Activated CD8-positive, alpha-beta T cell treated with anti-CD3 and anti-CD28 coated beads, Interleukin-2, amount 10 ng/mL, durations not matched to agents 7 days and 5 days (primary cell): ENCODE data around the gene LRRC2. TPM values are rescaled to one million over a fixed set of nuclear protein-coding genes. Genes with fewer than 3 reads are reported as not detected.
"Not testable (repeated sequence)": the region's sequence is repeated elsewhere in the genome, so short reads cannot be mapped to it uniquely, and the experiment has no call there.

Source experiments
- ATAC-seq: fragments of 150-1000 bp; cut with Tn5 transposase; one replicate; pipeline ENCODE4 v1.10.0; 2021; ENCODE audit warnings: moderate library complexity
- CTCF ChIA-PET: fragments of 350-600 bp; sonication (Branson Sonifier 250); formaldehyde crosslinking; loops from one replicate; lab custom pipeline; 2021; ENCODE audit warnings: antibody characterized with exemption; lab: Charles Lee
- POLR2A ChIA-PET: fragments of 350-600 bp; sonication (Branson Sonifier 250); formaldehyde crosslinking; loops from one replicate; lab custom pipeline; 2021; ENCODE audit warnings: antibody characterized with exemption; lab: Charles Lee
- DNase-seq: peaks from one replicate; pipeline ENCODE4 v3.0.0-alpha.2; 2020
- H3K27ac Mint-ChIP-seq: one replicate; pipeline ENCODE4 v1.8.0; 2021; ENCODE audit warnings: mild to moderate bottlenecking, mixed read lengths
- H3K27me3 Mint-ChIP-seq: one replicate; pipeline ENCODE4 v1.8.0; 2021; ENCODE audit warnings: low read depth, mixed read lengths
- H3K36me3 Mint-ChIP-seq: one replicate; pipeline ENCODE4 v1.8.0; 2021; ENCODE audit warnings: low read depth, mixed read lengths
- H3K4me1 Mint-ChIP-seq: one replicate; pipeline ENCODE4 v1.8.0; 2021; ENCODE audit warnings: low read depth, mixed read lengths
- H3K4me3 Mint-ChIP-seq: one replicate; pipeline ENCODE4 v1.8.0; 2021; ENCODE audit warnings: mild to moderate bottlenecking, mixed read lengths
- H3K9me3 Mint-ChIP-seq: one replicate; pipeline ENCODE4 v1.8.0; 2022; ENCODE audit warnings: mixed read lengths; ENCODE audit not compliant: insufficient read depth
- total RNA-seq, 2 experiments: library from RNA; stranded (reverse); gene quantifications; one replicate each; pipeline ENCODE4 v1.2.3, GENCODE V29; 2021

Gene LRRC2
- total RNA-seq, 2 experiments from 2014 or later: 0.11 TPM; not detected in 1

DNA sequence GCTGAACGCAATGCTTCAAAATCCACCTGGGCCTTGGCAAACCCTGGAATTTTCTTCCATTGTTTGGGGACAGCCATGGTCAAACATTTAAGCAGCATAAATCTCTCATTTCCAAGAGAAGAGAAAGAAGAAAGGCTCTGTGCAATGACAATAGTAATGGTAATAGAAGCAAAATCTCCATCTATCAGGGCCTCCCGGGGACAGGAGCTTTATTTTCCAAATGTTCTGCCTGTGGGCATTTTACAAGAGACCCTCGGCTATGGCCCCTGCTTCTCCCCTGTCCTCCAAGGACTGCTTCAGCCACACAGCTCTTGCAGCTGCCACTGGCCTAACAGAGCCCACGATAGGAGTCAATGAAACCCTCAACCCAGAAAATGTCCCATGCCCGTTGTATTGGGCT is 33.5 kb upstream of the LRRC2 start:
- Mint-ChIP-seq H3K27ac (no peak overlapping the region), H3K36me3 (no peaks in the 10 kb centered on the region), H3K4me1 (no peaks in the 10 kb centered on the region), H3K27me3 (peaks cover 7% of the 10 kb centered on the region), H3K4me3 (no peak overlapping the region), H3K9me3 (no peaks in the 10 kb centered on the region)
- ATAC-seq (no peak), DNase-seq (no peak)
- ChIA-PET CTCF (interaction anchor here (1.0 kb wide), 1 partner anchor 111 kb away, joined by 6 read pairs; no protein-coding TSS in a partner anchor), POLR2A (no interaction called here)

- no peak for DNase-seq
- Mint-ChIP-seq H3K9me3 (no peaks in the 10 kb centered on the region), H3K27ac (no peak overlapping the region), H3K4me1 (no peaks in the 10 kb centered on the region), H3K36me3 (no peaks in the 10 kb centered on the region), H3K27me3 (peaks cover 21% of the 10 kb centered on the region), H3K4me3 (no peak overlapping the region)
- CTCF ChIA-PET: no interaction called here
- no peak for ATAC-seq
- POLR2A ChIA-PET: no interaction called here
These were observed 29.8 kb upstream of the LRRC2 start for GRCh38 chr3:46595819-46596314.

GRCh38 chr3:46594723-46595122 is 28.6 kb upstream of the LRRC2 start:
- H3K36me3 Mint-ChIP-seq: no peaks in the 10 kb centered on the region
- no peak for ATAC-seq
- no peak overlapping the region for H3K4me3 Mint-ChIP-seq
- peaks cover 21% of the 10 kb centered on the region for H3K27me3 Mint-ChIP-seq
- ChIA-PET CTCF (interaction anchor here (4.0 kb wide), 1 partner anchor 106 kb away, joined by 15 read pairs; no protein-coding TSS in a partner anchor), POLR2A (no interaction called here)
- peaks cover 2% of the 10 kb centered on the region for H3K4me1 Mint-ChIP-seq
- DNase-seq: no peak
- no peak overlapping the region for H3K27ac Mint-ChIP-seq
- H3K9me3 Mint-ChIP-seq: no peaks in the 10 kb centered on the region

GRCh38 chr3:46593979-46594378 is 27.9 kb upstream of the LRRC2 start:
- Mint-ChIP-seq H3K9me3 (no peaks in the 10 kb centered on the region), H3K4me3 (no peak overlapping the region)
- CTCF ChIA-PET: interaction anchor here (1.2 to 4.0 kb wide), 2 partner anchors 36 to 105 kb away, joined by 4 to 15 read pairs; no protein-coding TSS in a partner anchor

GRCh38 chr3:46593274-46593862 is 27.3 kb upstream of the LRRC2 start:
- peaks cover 21% of the 10 kb centered on the region for H3K27me3 Mint-ChIP-seq
- CTCF ChIA-PET: interaction anchor here (1.2 to 4.0 kb wide), 2 partner anchors 36 to 105 kb away, joined by 4 to 15 read pairs; no protein-coding TSS in a partner anchor
- no peak for ATAC-seq
- no peaks in the 10 kb centered on the region for H3K9me3 Mint-ChIP-seq
- POLR2A ChIA-PET: no interaction called here
- peaks cover 6% of the 10 kb centered on the region for H3K4me1 Mint-ChIP-seq
- H3K36me3 Mint-ChIP-seq: no peaks in the 10 kb centered on the region
- no peak overlapping the region for H3K4me3 Mint-ChIP-seq
- H3K27ac Mint-ChIP-seq: no peak overlapping the region
- no peak for DNase-seq

More at GRCh38 chr3:46593979-46594378, 27.9 kb upstream of the LRRC2 start:
- peaks cover 5% of the 10 kb centered on the region for H3K4me1 Mint-ChIP-seq
- H3K27ac Mint-ChIP-seq: no peak overlapping the region
- H3K36me3 Mint-ChIP-seq: no peaks in the 10 kb centered on the region
- DNase-seq (no peak), ATAC-seq (no peak)
- peaks cover 21% of the 10 kb centered on the region for H3K27me3 Mint-ChIP-seq
- POLR2A ChIA-PET: no interaction called here

GRCh38 chr3:46587268-46587667 is 21.2 kb upstream of the LRRC2 start:
- CTCF ChIA-PET: interaction anchor here (1.5 to 4.7 kb wide), 2 partner anchors 42 to 98 kb away, joined by 5 to 31 read pairs; no protein-coding TSS in a partner anchor
- H3K36me3 Mint-ChIP-seq, ATAC-seq, H3K4me1 Mint-ChIP-seq, H3K9me3 Mint-ChIP-seq, H3K4me3 Mint-ChIP-seq, DNase-seq, H3K27ac Mint-ChIP-seq, POLR2A ChIA-PET: not testable (repeated sequence)
- peaks cover 10% of the 10 kb centered on the region for H3K27me3 Mint-ChIP-seq

DNA sequence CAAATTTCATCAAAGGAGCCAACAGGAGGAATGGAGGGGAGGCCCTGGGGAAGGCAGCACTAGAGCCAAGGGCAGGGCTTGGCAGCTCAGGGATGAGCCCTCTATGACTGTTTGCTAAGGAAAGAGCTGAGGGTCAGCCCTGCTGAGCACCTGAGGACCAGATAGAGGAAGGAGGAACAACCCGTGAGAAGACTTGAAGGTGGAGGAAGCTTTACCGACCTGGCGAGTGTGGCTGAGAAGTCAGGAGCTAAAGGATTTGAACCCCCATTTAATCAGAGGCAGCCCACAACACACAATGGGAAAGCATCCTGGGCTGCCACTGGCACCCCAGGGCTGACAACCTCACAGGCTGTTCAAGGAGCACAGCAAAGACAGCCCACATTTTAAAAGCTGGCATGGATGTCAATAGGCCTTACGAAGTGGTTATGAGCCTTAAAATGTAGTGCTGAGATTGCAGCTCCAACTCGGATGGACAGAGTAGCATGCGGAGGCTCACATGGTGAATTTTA is 20.7 kb upstream of the LRRC2 start:
- Mint-ChIP-seq H3K36me3 (no peaks in the 10 kb centered on the region), H3K27ac (no peak overlapping the region), H3K4me3 (no peak overlapping the region), H3K4me1 (peaks cover 6% of the 10 kb centered on the region), H3K27me3 (peaks cover 7% of the 10 kb centered on the region), H3K9me3 (no peaks in the 10 kb centered on the region)
- POLR2A ChIA-PET: no interaction called here
- DNase-seq (no peak), ATAC-seq (no peak)
- CTCF ChIA-PET: interaction anchor here (1.0 to 4.7 kb wide), 3 partner anchors 28 to 98 kb away, joined by 3 to 31 read pairs (median 5); no protein-coding TSS in a partner anchor

- Mint-ChIP-seq H3K27me3 (peaks cover 7% of the 10 kb centered on the region), H3K27ac (no peak overlapping the region), H3K4me1 (peaks cover 6% of the 10 kb centered on the region), H3K36me3 (no peaks in the 10 kb centered on the region), H3K9me3 (no peaks in the 10 kb centered on the region), H3K4me3 (no peak overlapping the region)
- ChIA-PET CTCF (interaction anchor here (1.0 to 4.7 kb wide), 3 partner anchors 27 to 97 kb away, joined by 3 to 31 read pairs (median 5); no protein-coding TSS in a partner anchor), POLR2A (no interaction called here)
- ATAC-seq (no peak), DNase-seq (no peak)
These were observed 19.9 kb upstream of the LRRC2 start for GRCh38 chr3:46585799-46586693.

GRCh38 chr3:46584598-46585467 is 18.7 kb upstream of the LRRC2 start:
- POLR2A ChIA-PET: no interaction called here

DNA sequence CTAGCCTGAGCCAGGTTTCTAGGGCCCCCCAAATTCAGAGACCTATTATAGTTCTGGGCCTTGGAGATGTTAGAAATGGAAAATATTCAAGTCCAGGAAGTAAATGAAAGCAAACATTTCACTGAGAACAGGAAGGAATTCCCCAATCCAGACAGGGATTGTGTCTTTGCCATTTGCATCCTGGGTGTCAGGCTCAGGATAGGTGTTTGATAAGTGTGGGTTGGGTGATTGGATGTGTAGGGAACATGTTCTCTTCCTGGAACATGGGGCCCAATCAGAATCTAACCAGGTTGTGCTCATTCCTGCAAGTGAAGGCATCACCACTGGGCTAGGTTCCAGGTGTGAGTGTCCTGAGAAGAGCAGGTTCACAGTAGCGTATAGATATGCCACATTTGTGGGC is 14.6 kb upstream of the LRRC2 start:
- Mint-ChIP-seq H3K27me3 (peaks cover 4% of the 10 kb centered on the region), H3K4me1 (peaks cover 4% of the 10 kb centered on the region), H3K9me3 (no peaks in the 10 kb centered on the region), H3K27ac (no peak overlapping the region), H3K4me3 (no peak overlapping the region), H3K36me3 (no peaks in the 10 kb centered on the region)
- CTCF ChIA-PET: no interaction called here
- ATAC-seq (no peak), DNase-seq (no peak)
- POLR2A ChIA-PET: no interaction called here

More at GRCh38 chr3:46584598-46585467, 18.7 kb upstream of the LRRC2 start:
- CTCF ChIA-PET: interaction anchor here (1.6 to 4.7 kb wide), 3 partner anchors 27 to 96 kb away, joined by 5 to 31 read pairs (median 6); no protein-coding TSS in a partner anchor
- no peak for ATAC-seq
- H3K36me3 Mint-ChIP-seq: no peaks in the 10 kb centered on the region
- H3K4me3 Mint-ChIP-seq: no peak overlapping the region
- no peak overlapping the region for H3K27ac Mint-ChIP-seq
- H3K27me3 Mint-ChIP-seq: peaks cover 8% of the 10 kb centered on the region
- DNase-seq: no peak
- H3K4me1 Mint-ChIP-seq: peaks cover 6% of the 10 kb centered on the region
- no peaks in the 10 kb centered on the region for H3K9me3 Mint-ChIP-seq

DNA sequence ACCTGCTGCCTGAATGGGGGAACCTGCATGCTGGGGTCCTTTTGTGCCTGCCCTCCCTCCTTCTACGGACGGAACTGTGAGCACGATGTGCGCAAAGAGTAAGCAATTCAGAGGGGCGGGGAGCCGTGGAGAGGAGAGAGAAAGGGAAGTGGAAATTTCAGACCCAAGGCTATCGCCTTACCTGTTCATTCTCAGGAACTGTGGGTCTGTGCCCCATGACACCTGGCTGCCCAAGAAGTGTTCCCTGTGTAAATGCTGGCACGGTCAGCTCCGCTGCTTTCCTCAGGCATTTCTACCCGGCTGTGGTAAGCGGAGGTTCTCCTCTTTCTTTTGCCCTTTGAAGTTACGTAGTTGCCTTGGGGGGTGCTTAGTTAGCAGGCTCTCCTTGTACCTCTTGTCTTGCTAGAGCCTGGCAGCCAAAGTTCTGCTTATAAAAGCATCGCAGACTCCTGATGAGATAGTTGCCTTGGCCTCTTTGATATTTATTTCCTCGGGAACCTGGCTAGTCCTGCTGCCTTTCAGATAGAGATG is 13.7 kb upstream of the LRRC2 start:
- Mint-ChIP-seq H3K36me3 (no peaks in the 10 kb centered on the region), H3K9me3 (no peaks in the 10 kb centered on the region), H3K27me3 (peaks cover 6% of the 10 kb centered on the region), H3K4me1 (peaks cover 4% of the 10 kb centered on the region), H3K4me3 (no peak overlapping the region), H3K27ac (no peak overlapping the region)
- POLR2A ChIA-PET: no interaction called here
- no peak for DNase-seq
- CTCF ChIA-PET: no interaction called here
- no peak for ATAC-seq
